HG03575 (cell line): ENCODE measurements around the gene FRY.

Experiments used
- ATAC-seq: cut with Tn5 transposase; IDR thresholded peaks from one replicate; pipeline ENCODE4 v1.9.1; 2021; ENCODE audit not compliant: unreplicated experiment, insufficient number of reproducible peaks, low FRiP score; ENCODE audit errors: extremely low read depth

The FRY gene

GRCh38 chr13:32225481-32225931, 193.9 kb downstream of the FRY start:
- ATAC-seq = no peak

- no peak for ATAC-seq
Observed at GRCh38 chr13:32228330-32229041, 196.9 kb downstream of the FRY start.

GRCh38 chr13:32229443-32229842, 197.9 kb downstream of the FRY start:
- no peak for ATAC-seq

GRCh38 chr13:32232263-32232662, 200.7 kb downstream of the FRY start:
- ATAC-seq = no peak

GRCh38 chr13:32233062-32233461, 201.5 kb downstream of the FRY start:
- no peak for ATAC-seq

- no peak for ATAC-seq
Observed at GRCh38 chr13:32234914-32235313, 203.3 kb downstream of the FRY start.

GRCh38 chr13:32237681-32238080, 206.1 kb downstream of the FRY start:
- no peak for ATAC-seq

- no peak for ATAC-seq
Observed at GRCh38 chr13:32243695-32244094, 212.1 kb downstream of the FRY start.

GRCh38 chr13:32245555-32245954, 214.0 kb downstream of the FRY start:
- ATAC-seq = no peak

GRCh38 chr13:32246468-32246867, 214.9 kb downstream of the FRY start:
- ATAC-seq = no peak

GRCh38 chr13:32247887-32248286, 216.3 kb downstream of the FRY start:
- ATAC-seq = no peak

GRCh38 chr13:32248801-32249200, 217.2 kb downstream of the FRY start:
- ATAC-seq = no peak

GRCh38 chr13:32252812-32253438, 221.4 kb downstream of the FRY start:
- ATAC-seq = no peak

- no peak for ATAC-seq
Observed at GRCh38 chr13:32253911-32254399, 222.4 kb downstream of the FRY start.

- ATAC-seq = no peak
Observed at GRCh38 chr13:32254416-32254815, 222.8 kb downstream of the FRY start.

- ATAC-seq = no peak
Observed at GRCh38 chr13:32254916-32255723, 223.5 kb downstream of the FRY start.

GRCh38 chr13:32255724-32256109, 224.1 kb downstream of the FRY start:
- no peak for ATAC-seq

GRCh38 chr13:32256243-32256642, 224.7 kb downstream of the FRY start:
- no peak for ATAC-seq

GRCh38 chr13:32257649-32258048, 226.1 kb downstream of the FRY start:
- no peak for ATAC-seq

- no peak for ATAC-seq
Observed at GRCh38 chr13:32259116-32259515, 227.5 kb downstream of the FRY start.
